Activated naive CD4-positive, alpha-beta T cell treated with anti-CD3 and anti-CD28 coated beads for 36 hours (primary cell): ENCODE measurements around the gene DGKD. TPM values are rescaled to one million over a fixed set of nuclear protein-coding genes. Genes with fewer than 3 reads are reported as not detected.

Source experiments
- CTCF ChIA-PET: fragments of 350-600 bp; sonication (Branson Sonifier 250); formaldehyde crosslinking; loops from one replicate; lab custom pipeline; 2021; ENCODE audit warnings: antibody characterized with exemption; lab: Charles Lee
- DNase-seq: peaks from one replicate; pipeline ENCODE4 v3.0.0-alpha.2; 2020
- H3K27ac Mint-ChIP-seq: one replicate; pipeline ENCODE4 v1.8.0; 2021; ENCODE audit warnings: mild to moderate bottlenecking, mixed read lengths
- H3K27me3 Mint-ChIP-seq: one replicate; pipeline ENCODE4 v1.8.0; 2021; ENCODE audit warnings: low read depth, mixed read lengths
- H3K36me3 Mint-ChIP-seq: one replicate; pipeline ENCODE4 v1.8.0; 2021; ENCODE audit warnings: low read depth, mixed read lengths
- H3K4me1 Mint-ChIP-seq: one replicate; pipeline ENCODE4 v1.8.0; 2021; ENCODE audit warnings: low read depth, mixed read lengths
- H3K4me3 Mint-ChIP-seq: one replicate; pipeline ENCODE4 v1.8.0; 2021; ENCODE audit warnings: mild to moderate bottlenecking, moderate library complexity, mixed read lengths
- H3K9me3 Mint-ChIP-seq: one replicate; pipeline ENCODE4 v1.8.0; 2021; ENCODE audit warnings: mixed read lengths
- intact Hi-C: fragments of 100-400 bp; cut with micrococcal nuclease; formaldehyde crosslinking; loops from one replicate; pipeline ENCODE4 v1.15.1; 2023
- total RNA-seq, 2 experiments: library from RNA; stranded (reverse); gene quantifications; one replicate each; pipeline ENCODE4 v1.2.3, GENCODE V29; 2021

DGKD gene
- total RNA-seq, 2 experiments from 2014 or later = 68.9 to 72.3 TPM

DNA sequence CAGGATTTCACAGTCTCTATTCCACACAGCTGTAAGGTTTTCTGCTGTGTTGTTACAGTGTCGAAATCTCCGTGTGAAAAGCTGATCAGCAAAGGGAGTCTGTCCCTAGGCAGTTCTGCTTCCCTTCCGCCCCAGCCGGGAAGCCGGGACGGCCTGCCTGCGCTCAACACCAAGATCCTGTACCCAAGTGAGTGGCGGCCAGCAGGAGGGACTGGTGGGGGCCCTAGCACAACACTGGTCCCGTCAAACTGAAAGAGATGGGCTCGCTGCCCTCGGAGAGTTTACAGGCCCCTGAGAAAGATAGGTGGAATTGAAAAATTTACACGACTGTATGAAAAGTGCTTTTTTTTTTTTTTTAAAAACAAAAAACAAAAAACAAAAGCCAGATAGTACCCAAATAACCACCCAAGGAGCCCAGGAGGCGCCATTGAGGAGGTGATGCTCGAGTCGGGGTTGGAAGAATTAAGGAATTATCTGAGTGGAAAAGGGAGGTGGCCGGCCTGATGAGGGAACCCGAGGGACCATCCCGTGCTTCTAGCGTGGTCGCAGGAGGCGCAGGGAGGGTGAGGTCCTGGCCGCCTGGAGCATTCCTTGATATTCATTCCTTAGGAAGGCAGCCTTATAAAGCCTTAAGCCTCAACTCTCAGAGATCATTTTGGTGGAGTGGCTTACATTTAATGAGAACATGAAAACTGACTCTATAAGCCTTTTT is 96.7 kb downstream of the DGKD start:
- H3K27ac Mint-ChIP-seq = no peak overlapping the region
- peaks cover 9% of the 10 kb centered on the region for H3K36me3 Mint-ChIP-seq
- DNase-seq = no peak
- no peaks in the 10 kb centered on the region for H3K4me1 Mint-ChIP-seq
- CTCF ChIA-PET = interaction anchor here (0.7 kb wide), 1 partner anchor 8 kb away, joined by 4 read pairs; no protein-coding TSS in a partner anchor
- intact Hi-C loops = no loop called here
- H3K4me3 Mint-ChIP-seq = no peak overlapping the region
- H3K27me3 Mint-ChIP-seq = no peaks in the 10 kb centered on the region
- H3K9me3 Mint-ChIP-seq = no peaks in the 10 kb centered on the region

DNA sequence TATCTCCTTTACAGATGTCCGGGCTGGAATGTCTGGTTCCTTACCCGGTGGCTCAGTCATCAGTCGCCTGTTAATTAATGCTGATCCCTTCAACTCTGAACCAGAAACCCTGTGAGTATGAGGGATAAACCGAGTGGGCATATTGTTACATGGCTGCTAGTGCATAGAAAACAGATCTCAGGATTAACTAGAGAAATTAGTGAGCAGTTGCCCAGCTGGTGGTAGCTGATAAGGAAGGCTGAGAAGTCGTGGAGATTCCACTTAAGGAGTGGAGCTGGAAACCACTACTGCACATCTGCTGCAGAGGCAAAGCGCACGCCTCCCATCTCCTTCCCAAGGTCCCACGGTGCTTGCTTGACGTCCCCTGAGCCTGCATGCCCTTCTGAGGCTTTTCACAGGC is 97.7 kb downstream of the DGKD start:
- Mint-ChIP-seq H3K36me3 (peaks cover 11% of the 10 kb centered on the region), H3K4me1 (no peaks in the 10 kb centered on the region), H3K27me3 (no peaks in the 10 kb centered on the region), H3K9me3 (no peaks in the 10 kb centered on the region), H3K27ac (no peak overlapping the region), H3K4me3 (no peak overlapping the region)
- intact Hi-C loops = no loop called here
- no peak for DNase-seq
- CTCF ChIA-PET = interaction anchor here (0.7 kb wide), 1 partner anchor 9 kb away, joined by 4 read pairs; no protein-coding TSS in a partner anchor

DNA sequence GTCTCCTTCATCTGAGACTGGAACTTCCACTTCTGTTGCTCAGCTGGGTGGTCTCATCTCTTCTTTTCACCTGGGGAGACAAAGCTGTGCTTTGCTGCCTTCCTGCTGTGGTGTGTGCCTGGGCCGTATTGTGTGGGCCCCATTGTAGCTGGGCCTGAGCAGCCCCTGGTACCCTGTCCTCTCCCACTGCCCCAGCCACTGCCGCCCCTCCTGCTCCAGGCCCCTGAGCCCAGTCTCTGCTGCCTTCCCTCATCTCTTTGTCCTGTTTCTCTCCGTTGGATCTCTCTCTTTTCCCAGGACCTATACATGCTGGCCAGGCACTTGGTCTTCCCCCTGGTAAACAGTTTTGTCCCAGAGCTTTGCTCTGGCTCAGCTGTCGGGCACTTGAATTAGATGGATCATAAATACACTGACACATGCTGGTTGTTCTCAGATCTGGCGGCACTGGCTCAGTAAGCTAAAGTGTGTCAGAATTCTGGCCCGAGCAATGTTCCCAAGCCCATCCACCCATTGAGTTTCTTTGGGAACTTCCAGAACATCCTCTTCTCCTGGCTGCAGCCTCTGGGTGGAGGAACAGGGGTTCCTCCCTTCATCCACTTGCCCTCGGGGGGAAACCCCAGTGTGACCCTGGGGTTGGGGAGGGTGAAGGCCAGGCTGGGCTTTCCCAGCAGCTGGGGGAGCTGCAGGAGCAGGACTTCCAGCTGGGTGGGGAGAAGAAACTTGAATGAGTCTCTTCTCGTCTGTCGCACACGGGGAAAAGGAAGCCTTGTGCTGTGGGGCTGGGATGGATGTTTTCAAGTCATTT is 99.0 kb downstream of the DGKD start:
- CTCF ChIA-PET = interaction anchor here (0.6 to 1.3 kb wide), 2 partner anchors 10 to 774 kb away, joined by 3 to 11 read pairs; no protein-coding TSS in a partner anchor
- no peaks in the 10 kb centered on the region for H3K4me1 Mint-ChIP-seq
- H3K4me3 Mint-ChIP-seq = no peak overlapping the region
- intact Hi-C loops = no loop called here
- H3K27ac Mint-ChIP-seq = no peak overlapping the region
- no peaks in the 10 kb centered on the region for H3K27me3 Mint-ChIP-seq
- H3K9me3 Mint-ChIP-seq = no peaks in the 10 kb centered on the region
- peaks cover 16% of the 10 kb centered on the region for H3K36me3 Mint-ChIP-seq
- DNase-seq = no peak

DNA sequence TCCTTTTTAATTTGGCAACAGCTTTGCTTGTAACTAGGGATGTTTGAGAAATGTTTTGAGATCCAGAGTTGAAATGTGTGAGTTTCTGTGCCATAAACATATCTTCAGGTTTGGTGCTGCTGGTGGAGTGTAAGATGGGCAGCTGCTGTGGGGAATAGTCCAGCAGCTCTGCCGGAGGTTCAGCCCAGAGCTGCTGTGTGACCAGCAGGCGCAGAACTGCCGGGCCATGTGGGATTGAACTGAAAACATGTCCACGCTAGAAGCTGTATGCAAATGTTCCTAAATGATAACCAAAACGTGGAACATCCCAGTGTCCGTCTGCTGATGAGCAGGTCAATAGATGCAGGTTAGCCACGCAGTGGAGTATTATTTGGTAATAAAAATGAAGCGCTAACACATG is 99.6 kb downstream of the DGKD start:
- CTCF ChIA-PET = interaction anchor here (0.6 to 1.3 kb wide), 2 partner anchors 10 to 775 kb away, joined by 3 to 11 read pairs; no protein-coding TSS in a partner anchor
- no peaks in the 10 kb centered on the region for H3K4me1 Mint-ChIP-seq
- no peaks in the 10 kb centered on the region for H3K27me3 Mint-ChIP-seq
- H3K4me3 Mint-ChIP-seq = no peak overlapping the region
- H3K36me3 Mint-ChIP-seq = peaks cover 19% of the 10 kb centered on the region
- DNase-seq = no peak
- H3K9me3 Mint-ChIP-seq = no peaks in the 10 kb centered on the region
- intact Hi-C loops = no loop called here
- H3K27ac Mint-ChIP-seq = no peak overlapping the region

DNA sequence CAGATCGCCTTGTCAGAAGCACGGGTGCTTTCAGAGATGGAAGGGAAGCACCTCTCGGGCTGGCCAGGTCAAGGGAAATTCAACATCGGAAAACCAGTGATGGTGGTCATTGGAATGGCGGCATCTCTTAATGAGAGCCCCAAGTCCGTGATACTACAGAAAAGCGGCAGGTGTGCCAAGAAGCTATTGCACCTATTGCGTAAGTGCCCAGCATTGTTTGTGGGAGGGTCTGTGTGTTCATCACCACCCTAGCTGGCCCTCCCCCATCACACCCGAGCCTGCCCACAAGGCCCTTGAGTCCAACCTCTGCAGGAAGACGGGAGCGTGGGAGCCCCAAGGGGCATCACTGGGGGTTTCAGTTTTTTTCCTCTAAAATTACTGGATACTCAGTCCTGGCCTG is 100.7 kb downstream of the DGKD start:
- CTCF ChIA-PET = no interaction called here
- H3K36me3 Mint-ChIP-seq = peaks cover 17% of the 10 kb centered on the region
- no peaks in the 10 kb centered on the region for H3K4me1 Mint-ChIP-seq
- no peak overlapping the region for H3K4me3 Mint-ChIP-seq
- H3K27me3 Mint-ChIP-seq = no peaks in the 10 kb centered on the region
- no peak for DNase-seq
- intact Hi-C loops = no loop called here
- H3K27ac Mint-ChIP-seq = no peak overlapping the region
- no peaks in the 10 kb centered on the region for H3K9me3 Mint-ChIP-seq

DNA sequence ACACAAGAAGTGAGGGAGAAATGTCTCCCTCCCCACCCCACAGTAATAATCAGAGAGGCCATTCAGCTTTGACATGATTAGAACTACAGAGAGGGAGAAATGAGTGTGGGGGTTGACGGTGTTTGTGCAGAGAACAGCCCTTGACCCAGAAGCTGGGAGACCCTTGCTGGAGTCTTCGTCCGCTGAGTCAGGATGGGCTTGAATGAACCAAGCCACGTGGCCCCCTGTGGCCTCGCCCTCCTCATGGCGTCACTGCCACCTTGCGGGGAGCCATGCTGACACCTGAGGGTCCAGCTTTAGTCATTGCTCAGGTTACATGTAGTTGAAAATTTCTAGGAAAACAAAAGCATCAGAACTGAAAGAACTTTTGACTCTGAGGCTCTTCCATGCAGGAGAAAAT is 101.2 kb downstream of the DGKD start:
- intact Hi-C loops = no loop called here
- no peak for DNase-seq
- Mint-ChIP-seq H3K9me3 (no peaks in the 10 kb centered on the region), H3K36me3 (peaks cover 18% of the 10 kb centered on the region), H3K4me3 (no peak overlapping the region), H3K27me3 (no peaks in the 10 kb centered on the region), H3K27ac (no peak overlapping the region), H3K4me1 (no peaks in the 10 kb centered on the region)
- CTCF ChIA-PET = no interaction called here

DNA sequence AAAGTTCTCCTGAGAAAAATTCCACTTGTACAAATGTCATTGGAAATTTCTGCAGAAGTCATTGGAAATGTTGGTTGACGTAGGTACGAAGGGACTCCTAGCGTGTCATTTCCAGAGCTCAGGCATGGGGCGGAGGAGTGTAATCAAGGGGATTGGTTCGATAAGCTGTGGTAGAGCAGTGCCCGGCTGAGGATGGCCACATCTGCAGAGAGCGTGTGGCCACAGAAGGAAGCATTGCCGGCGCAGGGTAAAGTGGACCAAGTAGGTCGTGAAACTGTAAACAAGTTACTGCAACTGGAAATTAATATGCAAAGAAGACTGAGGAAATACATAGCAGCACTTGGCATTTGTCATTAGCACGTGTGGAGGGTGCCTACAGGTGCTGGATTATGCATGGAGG is 101.8 kb downstream of the DGKD start:
- Mint-ChIP-seq H3K36me3 (peaks cover 16% of the 10 kb centered on the region), H3K9me3 (no peaks in the 10 kb centered on the region), H3K4me1 (no peaks in the 10 kb centered on the region), H3K27ac (no peak overlapping the region), H3K4me3 (no peak overlapping the region), H3K27me3 (no peaks in the 10 kb centered on the region)
- intact Hi-C loops = no loop called here
- CTCF ChIA-PET = interaction anchor here (1.0 kb wide), 1 partner anchor 8 kb away, joined by 3 read pairs; no protein-coding TSS in a partner anchor
- DNase-seq = no peak

DNA sequence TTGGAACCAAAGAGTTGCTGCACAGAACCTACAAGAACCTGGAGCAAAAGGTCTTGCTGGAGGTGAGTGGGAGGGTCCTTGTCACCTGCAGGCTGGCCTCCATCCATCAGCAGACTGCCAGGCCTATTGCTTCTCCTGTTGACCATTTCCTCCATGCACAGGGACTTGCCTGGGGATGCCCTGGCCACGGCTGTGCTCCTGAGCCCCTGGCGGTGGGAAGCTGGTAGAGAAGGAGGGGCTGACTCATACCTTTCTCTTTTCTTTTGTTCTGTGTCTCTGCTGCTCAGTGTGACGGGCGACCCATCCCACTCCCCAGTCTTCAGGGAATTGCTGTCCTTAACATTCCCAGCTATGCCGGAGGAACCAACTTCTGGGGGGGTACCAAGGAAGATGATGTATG is 102.6 kb downstream of the DGKD start:
- Mint-ChIP-seq H3K36me3 (peaks cover 19% of the 10 kb centered on the region), H3K4me1 (no peaks in the 10 kb centered on the region)
- CTCF ChIA-PET = interaction anchor here (0.9 to 1.0 kb wide), 2 partner anchors 8 to 11 kb away, joined by 3 read pairs; no protein-coding TSS in a partner anchor

DNA sequence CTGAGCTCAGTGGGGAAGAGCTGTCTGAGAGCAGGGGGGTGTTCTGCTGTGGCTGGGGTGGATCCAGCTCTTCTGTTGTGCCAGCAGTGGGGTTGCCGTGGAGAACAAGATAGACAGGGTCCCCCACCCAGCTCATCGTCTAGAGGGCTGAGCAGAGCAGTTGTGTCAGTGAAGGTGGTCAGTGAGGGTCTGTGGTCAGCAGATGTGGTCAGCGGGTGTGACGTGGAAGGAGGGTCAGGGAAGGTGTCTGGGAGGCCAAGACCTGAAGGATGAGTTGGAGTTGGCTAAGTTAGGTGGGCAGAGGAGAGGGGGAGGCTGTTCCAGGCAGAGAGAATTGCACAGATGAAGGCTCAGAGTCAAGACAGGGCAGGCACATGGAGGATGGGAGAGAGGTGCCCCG is 103.1 kb downstream of the DGKD start:
- CTCF ChIA-PET = interaction anchor here (0.9 kb wide), 1 partner anchor 11 kb away, joined by 3 read pairs; no protein-coding TSS in a partner anchor
- no peaks in the 10 kb centered on the region for H3K9me3 Mint-ChIP-seq
- no peak for DNase-seq
- H3K4me1 Mint-ChIP-seq = no peaks in the 10 kb centered on the region
- H3K27me3 Mint-ChIP-seq = no peaks in the 10 kb centered on the region
- intact Hi-C loops = no loop called here
- H3K36me3 Mint-ChIP-seq = peaks cover 22% of the 10 kb centered on the region
- no peak overlapping the region for H3K27ac Mint-ChIP-seq
- no peak overlapping the region for H3K4me3 Mint-ChIP-seq

More for the DNA sequence above, 102.6 kb downstream of the DGKD start:
- Mint-ChIP-seq H3K9me3 (no peaks in the 10 kb centered on the region), H3K27ac (no peak overlapping the region), H3K27me3 (no peaks in the 10 kb centered on the region), H3K4me3 (no peak overlapping the region)
- no peak for DNase-seq
- intact Hi-C loops = no loop called here

DNA sequence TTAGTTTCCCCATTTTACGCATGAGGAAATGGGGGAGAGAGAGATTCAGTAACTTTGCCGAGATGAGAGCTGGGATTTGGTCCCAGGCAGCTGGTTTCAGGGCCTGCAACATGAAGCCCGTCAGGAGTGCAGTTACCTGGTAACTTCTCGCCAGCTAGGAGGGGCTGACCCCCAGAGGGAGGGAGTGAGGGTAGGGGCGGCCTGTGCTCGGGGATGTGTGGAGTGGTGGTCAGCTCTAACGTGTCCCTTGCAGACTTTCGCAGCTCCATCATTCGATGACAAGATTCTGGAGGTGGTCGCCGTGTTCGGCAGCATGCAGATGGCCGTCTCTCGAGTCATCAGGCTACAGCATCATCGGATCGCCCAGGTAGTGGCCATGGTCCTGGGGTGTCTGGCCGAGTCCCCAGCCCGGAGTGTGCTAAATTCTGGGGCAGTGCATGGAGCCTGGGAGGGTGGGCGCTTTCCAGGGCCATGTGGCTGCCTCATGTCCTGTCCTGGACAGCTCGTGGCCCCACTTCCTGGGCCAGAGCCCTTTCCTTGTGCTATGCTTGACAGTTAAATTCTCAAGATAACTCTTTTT is 103.8 kb downstream of the DGKD start:
- Mint-ChIP-seq H3K27ac (no peak overlapping the region), H3K4me1 (no peaks in the 10 kb centered on the region), H3K27me3 (no peaks in the 10 kb centered on the region), H3K4me3 (no peak overlapping the region), H3K36me3 (peaks cover 22% of the 10 kb centered on the region), H3K9me3 (no peaks in the 10 kb centered on the region)
- DNase-seq = no peak
- CTCF ChIA-PET = no interaction called here
- intact Hi-C loops = no loop called here

DNA sequence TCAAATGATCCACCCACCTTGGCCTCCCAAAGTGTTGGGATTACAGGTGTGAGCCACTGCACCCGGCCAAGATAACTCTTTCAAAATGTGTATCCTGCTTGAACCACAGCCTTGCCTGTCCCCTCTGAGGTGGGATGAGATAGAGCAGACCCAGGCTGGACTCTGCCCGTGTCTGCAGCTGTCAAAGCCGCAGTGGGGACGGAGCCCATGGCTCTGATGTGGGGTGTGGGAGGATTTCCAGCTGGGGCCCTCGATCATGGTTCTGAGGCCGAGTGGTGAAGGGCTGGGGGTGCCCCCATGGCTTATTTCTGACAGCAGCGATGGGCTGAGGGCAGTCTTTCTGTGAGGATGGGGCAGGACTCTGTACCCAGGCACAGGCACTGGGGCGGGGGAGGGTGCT is 104.5 kb downstream of the DGKD start:
- H3K9me3 Mint-ChIP-seq = no peaks in the 10 kb centered on the region
- H3K27ac Mint-ChIP-seq = no peak overlapping the region
- intact Hi-C loops = no loop called here
- H3K4me3 Mint-ChIP-seq = no peak overlapping the region
- no peaks in the 10 kb centered on the region for H3K4me1 Mint-ChIP-seq
- DNase-seq = no peak
- peaks cover 28% of the 10 kb centered on the region for H3K36me3 Mint-ChIP-seq
- CTCF ChIA-PET = no interaction called here
- no peaks in the 10 kb centered on the region for H3K27me3 Mint-ChIP-seq

DNA sequence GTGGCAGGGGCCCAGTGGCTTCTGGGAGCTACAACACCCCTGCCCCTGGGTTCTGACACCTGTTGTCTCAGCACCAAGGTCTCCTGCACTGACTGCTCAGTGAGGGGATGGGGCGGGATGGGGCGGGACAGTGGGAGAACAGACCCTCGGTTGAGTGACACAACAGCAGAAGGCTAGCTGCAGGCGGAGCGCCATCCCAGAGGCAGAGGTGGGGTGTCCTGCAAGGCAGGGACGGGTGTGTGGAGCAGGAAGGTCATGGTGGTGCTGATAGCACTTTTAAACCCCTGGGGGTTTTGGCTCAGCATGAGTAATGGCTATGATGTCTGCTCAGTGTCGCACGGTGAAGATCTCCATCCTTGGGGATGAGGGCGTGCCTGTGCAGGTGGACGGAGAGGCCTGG is 105.1 kb downstream of the DGKD start:
- intact Hi-C loops = no loop called here
- Mint-ChIP-seq H3K9me3 (no peaks in the 10 kb centered on the region), H3K27ac (no peak overlapping the region), H3K36me3 (peaks cover 31% of the 10 kb centered on the region), H3K4me1 (no peaks in the 10 kb centered on the region), H3K27me3 (no peaks in the 10 kb centered on the region), H3K4me3 (no peak overlapping the region)
- CTCF ChIA-PET = no interaction called here
- DNase-seq = no peak
